Natural killer cell (primary cell): Measurements from ENCODE around the gene TGFB1. TPM values are rescaled to one million over a fixed set of nuclear protein-coding genes. Genes with fewer than 3 reads are reported as not detected.
"Not testable (repeated sequence)": the region's sequence is repeated elsewhere in the genome, so short reads cannot be mapped to it uniquely, and the experiment has no call there.

ENCODE experiments used
- ATAC-seq, 3 donors: fragments of 150-1000 bp in 2 of 3; fragments of 200-7000 bp in 1 of 3; cut with Tn5 transposase; 1 replicate in 1 of 3; 2 replicates in 2 of 3; pipeline ENCODE4 v1.10.0; 2021; ENCODE audit warnings: mild to moderate bottlenecking in 2 of 3, moderate library complexity in 2 of 3
- DNase-seq, 2 donors: peaks; one replicate each; pipeline versions ENCODE4 v3.0.0 to v3.0.0-alpha.2; 2013 to 2021; ENCODE audit warnings: mixed read lengths in 1 of 2
- H3K27ac ChIP-seq: one replicate; pipeline ENCODE4 v1.5.1; 2013; ENCODE audit warnings: mild to moderate bottlenecking, low read length
- H3K27me3 ChIP-seq: one replicate; pipeline ENCODE4 v1.6.1; 2013; ENCODE audit warnings: low read length; ENCODE audit not compliant: control insufficient read depth, insufficient read depth
- H3K36me3 ChIP-seq: one replicate; pipeline ENCODE4 v1.6.1; 2013; ENCODE audit warnings: low read length; ENCODE audit not compliant: control insufficient read depth, insufficient read depth
- H3K4me1 ChIP-seq: one replicate; pipeline ENCODE4 v1.6.1; 2013; ENCODE audit warnings: low read length; ENCODE audit not compliant: control insufficient read depth, insufficient read depth
- H3K4me3 ChIP-seq: one replicate; pipeline ENCODE4 v1.5.1; 2013; ENCODE audit warnings: low read length
- H3K9me3 ChIP-seq: one replicate; pipeline ENCODE4 v1.6.1; 2013; ENCODE audit warnings: low read length; ENCODE audit not compliant: control insufficient read depth, insufficient read depth
- H3K27ac Mint-ChIP-seq, 2 donors: one replicate each; pipeline ENCODE4 v1.8.0; 2022; ENCODE audit warnings: mild to moderate bottlenecking in 2 of 2, mixed read lengths in 2 of 2, moderate library complexity in 1 of 2
- H3K27me3 Mint-ChIP-seq, 2 donors: one replicate each; pipeline ENCODE4 v1.8.0; 2022; ENCODE audit warnings: low read depth in 2 of 2, mixed read lengths in 2 of 2
- H3K36me3 Mint-ChIP-seq: one replicate; pipeline ENCODE4 v1.8.0; 2022; ENCODE audit warnings: mixed read lengths
- H3K4me1 Mint-ChIP-seq, 2 donors: one replicate each; pipeline ENCODE4 v1.8.0; 2022; ENCODE audit warnings: mixed read lengths in 2 of 2
- H3K4me3 Mint-ChIP-seq: one replicate; pipeline ENCODE4 v1.8.0; 2022; ENCODE audit warnings: mild to moderate bottlenecking, moderate library complexity, mixed read lengths
- H3K9me3 Mint-ChIP-seq, 2 donors: one replicate each; pipeline ENCODE4 v1.8.0; 2022; ENCODE audit warnings: mixed read lengths in 2 of 2
- WGBS: methylation state at CpG from one replicate; pipeline ENCODE4 v1.1.7; 2013; ENCODE audit warnings: missing lambda C conversion rate; ENCODE audit not compliant: insufficient coverage; 5-methylcytosine and 5-hydroxymethylcytosine counted together
- intact Hi-C: fragments of 100-400 bp; cut with micrococcal nuclease; formaldehyde crosslinking; loops from one replicate; pipeline ENCODE4 v1.14.2; 2022
- total RNA-seq, 4 donors: library from RNA; stranded (reverse); fragments of 120-200 nt in 1 of 4; gene quantifications; one replicate each; pipeline versions ENCODE4 v1.2.3 to v1.2.4, GENCODE V29; 2013 to 2022
- TF ChIP-seq, protein P1 (sequence below): fragments of 200-600 bp; IDR thresholded peaks from one replicate; pipeline ENCODE4 v1.8.0; 2022; ENCODE audit warnings: antibody characterized with exemption

Gene TGFB1
- total RNA-seq, 3 donors from 2014 or later (not counting 1 experiment from before 2014, with no cell fraction given), result 682 to 761 (median 729) TPM

DNA sequence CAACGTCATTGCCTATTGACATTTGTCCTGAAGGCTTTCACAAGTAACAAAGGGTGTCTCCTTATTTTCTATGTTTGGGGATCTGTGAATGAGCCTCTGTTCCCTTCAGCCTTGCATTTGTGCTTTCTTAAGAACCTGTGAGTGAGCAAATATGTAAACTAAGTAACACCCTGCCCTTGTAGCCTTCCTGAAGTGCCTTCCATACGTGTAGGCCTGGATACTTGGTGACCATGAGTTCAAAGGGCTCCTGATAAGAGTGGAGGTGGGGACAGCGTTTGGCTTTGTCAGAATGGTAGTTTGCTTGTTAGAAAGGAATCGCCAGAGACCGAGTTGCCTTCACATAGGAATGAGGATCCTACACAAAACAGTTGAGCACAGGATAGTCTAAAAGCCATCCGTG, 58.2 kb downstream of the TGFB1 start:
- DNase-seq, result no peak
- peaks cover 89% of the 10 kb centered on the region for H3K36me3 ChIP-seq
- Mint-ChIP-seq H3K9me3 (no peaks in the 10 kb centered on the region), H3K4me3 (no peak overlapping the region), H3K27ac (peak overlapping the region; percentile 91 to 94), H3K36me3 (peaks cover 21% of the 10 kb centered on the region), H3K4me1 (peaks cover 50 to 60% of the 10 kb centered on the region in 2 donors), H3K27me3 (no peaks in the 10 kb centered on the region)
- TF ChIP-seq, protein P1, sequence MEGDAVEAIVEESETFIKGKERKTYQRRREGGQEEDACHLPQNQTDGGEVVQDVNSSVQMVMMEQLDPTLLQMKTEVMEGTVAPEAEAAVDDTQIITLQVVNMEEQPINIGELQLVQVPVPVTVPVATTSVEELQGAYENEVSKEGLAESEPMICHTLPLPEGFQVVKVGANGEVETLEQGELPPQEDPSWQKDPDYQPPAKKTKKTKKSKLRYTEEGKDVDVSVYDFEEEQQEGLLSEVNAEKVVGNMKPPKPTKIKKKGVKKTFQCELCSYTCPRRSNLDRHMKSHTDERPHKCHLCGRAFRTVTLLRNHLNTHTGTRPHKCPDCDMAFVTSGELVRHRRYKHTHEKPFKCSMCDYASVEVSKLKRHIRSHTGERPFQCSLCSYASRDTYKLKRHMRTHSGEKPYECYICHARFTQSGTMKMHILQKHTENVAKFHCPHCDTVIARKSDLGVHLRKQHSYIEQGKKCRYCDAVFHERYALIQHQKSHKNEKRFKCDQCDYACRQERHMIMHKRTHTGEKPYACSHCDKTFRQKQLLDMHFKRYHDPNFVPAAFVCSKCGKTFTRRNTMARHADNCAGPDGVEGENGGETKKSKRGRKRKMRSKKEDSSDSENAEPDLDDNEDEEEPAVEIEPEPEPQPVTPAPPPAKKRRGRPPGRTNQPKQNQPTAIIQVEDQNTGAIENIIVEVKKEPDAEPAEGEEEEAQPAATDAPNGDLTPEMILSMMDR, result no peak
- no peak overlapping the region for H3K27ac ChIP-seq
- H3K4me1 ChIP-seq, result peaks cover 45% of the 10 kb centered on the region
- no peak overlapping the region for H3K4me3 ChIP-seq
- 91% methylated on average over 6 of the region's 6 CpGs for WGBS
- no peak for ATAC-seq
- no peaks in the 10 kb centered on the region for H3K9me3 ChIP-seq
- intact Hi-C loops, result no loop called here
- H3K27me3 ChIP-seq, result no peaks in the 10 kb centered on the region

DNA sequence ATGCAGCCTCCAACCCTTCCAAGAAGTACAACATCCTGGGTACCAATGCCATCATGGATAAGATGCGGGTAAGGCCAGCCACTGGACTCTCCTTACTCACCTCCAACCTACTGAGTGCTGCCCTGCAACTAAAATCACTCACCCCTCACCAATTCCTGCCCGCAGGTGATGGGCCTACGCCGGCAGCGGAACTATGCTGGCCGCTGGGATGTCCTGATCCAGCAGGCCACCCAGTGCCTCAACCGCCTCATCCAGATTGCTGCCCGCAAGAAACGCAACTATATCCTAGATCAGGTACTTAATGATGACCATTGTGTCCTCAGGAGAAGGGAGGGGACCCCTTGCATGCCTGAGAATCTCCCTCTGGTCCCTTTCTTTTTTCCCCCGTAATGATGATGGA, 59.3 kb downstream of the TGFB1 start:
- Histone ChIP-seq H3K27me3 (no peaks in the 10 kb centered on the region), H3K9me3 (no peaks in the 10 kb centered on the region), H3K4me1 (peaks cover 35% of the 10 kb centered on the region), H3K36me3 (peaks cover 91% of the 10 kb centered on the region), H3K4me3 (no peak overlapping the region), H3K27ac (no peak overlapping the region)
- Mint-ChIP-seq H3K4me1 (peaks cover 39 to 50% of the 10 kb centered on the region in 2 donors), H3K9me3 (no peaks in the 10 kb centered on the region), H3K27ac (peak overlapping the region; percentile 68 to 94), H3K4me3 (no peak overlapping the region), H3K36me3 (peaks cover 18% of the 10 kb centered on the region), H3K27me3 (no peaks in the 10 kb centered on the region)
- TF ChIP-seq, protein P1, result no peak
- intact Hi-C loops, result no loop called here
- WGBS, result 96% methylated on average over 10 of the region's 10 CpGs
- no peak for ATAC-seq
- no peak for DNase-seq

DNA sequence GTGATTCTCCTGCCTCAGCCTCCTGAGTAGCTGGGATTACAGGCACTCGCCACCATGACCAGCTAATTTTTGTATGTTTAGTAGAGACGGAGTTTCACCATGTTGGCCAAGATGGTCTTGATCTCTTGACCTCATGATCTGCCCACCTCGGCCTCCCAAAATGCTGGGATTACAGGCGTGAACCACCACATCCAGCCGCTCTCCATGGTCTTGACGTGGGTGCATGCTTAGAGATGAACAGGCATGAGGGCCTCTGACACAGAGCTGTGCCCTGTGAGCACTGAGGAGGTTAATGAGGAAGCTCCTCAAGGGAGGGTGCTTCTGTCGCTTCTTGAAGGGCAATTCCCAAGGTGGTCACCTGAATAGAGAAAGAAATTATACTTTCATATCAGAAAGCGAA, 63.9 kb downstream of the TGFB1 start:
- H3K27me3 ChIP-seq, H3K9me3 ChIP-seq, H3K27ac Mint-ChIP-seq, H3K36me3 Mint-ChIP-seq, H3K27me3 Mint-ChIP-seq, H3K4me1 ChIP-seq, ATAC-seq, H3K4me3 Mint-ChIP-seq, H3K9me3 Mint-ChIP-seq, DNase-seq, H3K27ac ChIP-seq, H3K4me3 ChIP-seq: not testable (repeated sequence)
- peaks cover 9 to 16% of the 10 kb centered on the region in 2 donors for H3K4me1 Mint-ChIP-seq
- 98% methylated on average over 8 of the region's 8 CpGs for WGBS
- intact Hi-C loops, result loop anchor here (2.0 kb wide), 1 partner anchor 19 kb away; no protein-coding TSS in a partner anchor
- peaks cover 81% of the 10 kb centered on the region for H3K36me3 ChIP-seq

DNA sequence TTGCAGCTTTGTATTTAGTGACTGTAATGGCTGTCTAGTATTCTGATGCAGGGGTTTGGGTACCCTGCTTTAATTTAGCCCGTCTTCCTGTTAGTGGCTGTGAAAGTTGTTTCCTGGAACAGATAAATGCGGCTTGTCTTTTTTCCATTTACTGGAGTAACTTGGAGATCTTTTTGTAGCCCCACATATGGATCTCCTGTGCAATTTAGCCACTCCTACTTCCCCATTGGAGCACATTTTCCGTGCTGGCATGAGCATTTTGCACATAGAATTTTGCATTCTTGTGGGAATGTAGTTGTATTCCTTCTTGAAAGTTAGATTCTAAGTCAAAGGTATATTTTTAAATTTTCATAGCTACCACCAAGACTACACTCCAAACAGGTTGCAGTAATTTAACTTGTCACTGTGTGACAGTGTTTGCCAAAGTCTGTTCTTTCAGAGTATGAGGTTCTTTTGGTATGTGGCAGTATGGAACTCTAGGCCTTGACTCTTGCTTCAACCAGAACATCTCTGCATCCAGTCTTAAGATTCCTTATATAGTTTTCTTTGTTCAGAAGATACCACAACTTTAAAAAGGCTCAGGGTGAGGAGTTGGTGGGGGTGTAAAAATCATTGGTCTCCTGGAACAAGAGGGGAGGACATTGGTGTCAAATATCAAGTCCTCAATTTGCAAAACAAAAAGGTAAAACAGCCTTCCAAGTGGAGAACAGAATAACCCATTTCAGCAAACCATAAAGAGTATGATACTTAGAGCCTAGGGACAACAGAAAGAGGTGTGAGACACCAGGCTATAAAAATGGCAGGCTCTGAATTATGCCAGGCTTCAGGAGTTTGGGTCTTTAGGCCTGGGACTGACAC, 64.8 kb downstream of the TGFB1 start:
- TF ChIP-seq, protein P1, result no peak
- DNase-seq (no peak), ATAC-seq (peak in 2 of 3 donors; percentile 64 to 68)
- no peaks in the 10 kb centered on the region for H3K9me3 Mint-ChIP-seq
- 93% methylated on average over 2 of the region's 3 CpGs for WGBS
- H3K36me3 Mint-ChIP-seq, result no peaks in the 10 kb centered on the region
- Histone ChIP-seq H3K27me3 (no peaks in the 10 kb centered on the region), H3K9me3 (no peaks in the 10 kb centered on the region), H3K27ac (no peak overlapping the region), H3K4me1 (no peaks in the 10 kb centered on the region), H3K4me3 (no peak overlapping the region), H3K36me3 (peaks cover 77% of the 10 kb centered on the region)
- H3K4me1 Mint-ChIP-seq, result peaks cover 9 to 10% of the 10 kb centered on the region in 2 donors
- intact Hi-C loops, result loop anchor here (2.0 kb wide), 1 partner anchor 20 kb away; no protein-coding TSS in a partner anchor
- H3K27me3 Mint-ChIP-seq, result no peaks in the 10 kb centered on the region
- peak overlapping the region; percentile 56 to 65 for H3K27ac Mint-ChIP-seq
- no peak overlapping the region for H3K4me3 Mint-ChIP-seq

Other genes with a start within 250 kb of the TGFB1 start
- 1 to 10 TPM in 2 of 3 donors, under 1 TPM in 1; 0.93 to 4.7 (median 4.5) TPM for gene CYP2F1, start 239.5 kb downstream of the TGFB1 start, total RNA-seq
- gene CYP2S1, start 160.7 kb downstream of the TGFB1 start, total RNA-seq, result 1 to 10 TPM in 1 of 3 donors, under 1 TPM in 2; 0.78 to 1.6 (median 0.84) TPM
- gene AXL, start 134.7 kb downstream of the TGFB1 start, total RNA-seq, result under 1 TPM in 2 of 3 donors, not detected in 1; 0.16 to 0.70 TPM
- 100 to 1,000 TPM; 279 to 360 (median 315) TPM for gene HNRNPUL1, start 89.5 kb downstream of the TGFB1 start, total RNA-seq
- 10 to 100 TPM; 41.1 to 44.3 (median 44.0) TPM for gene CCDC97, start 43.8 kb downstream of the TGFB1 start, total RNA-seq
- gene B9D2, start 10.2 kb upstream of the TGFB1 start, total RNA-seq, result 10 to 100 TPM; 18.1 to 22.2 (median 18.7) TPM
- 10 to 100 TPM; 13.6 to 22.8 (median 20.8) TPM for gene TMEM91, start 22.6 kb upstream of the TGFB1 start, total RNA-seq
- 10 to 100 TPM in 1 of 3 donors, 1 to 10 TPM in 2; 9.0 to 11.6 (median 9.5) TPM for gene EXOSC5, start 43.4 kb upstream of the TGFB1 start, total RNA-seq
- gene BCKDHA, start 43.9 kb upstream of the TGFB1 start, total RNA-seq, result 10 to 100 TPM; 26.5 to 29.0 (median 28.3) TPM
- 1 to 10 TPM; 1.5 to 2.5 (median 2.1) TPM for gene B3GNT8, start 73.5 kb upstream of the TGFB1 start, total RNA-seq
- 10 to 100 TPM; 25.4 to 32.5 (median 29.5) TPM for gene DMAC2, start 86.0 kb upstream of the TGFB1 start, total RNA-seq
- not detected for gene ERICH4, start 89.2 kb upstream of the TGFB1 start, total RNA-seq
- gene CEACAM21, start 222.2 kb upstream of the TGFB1 start, total RNA-seq, result 10 to 100 TPM; 26.8 to 46.6 (median 33.6) TPM